Stimulated activated CD8-positive, alpha-beta memory T cell treated with anti-CD3 and anti-CD28 coated beads, Interleukin-12 subunit alpha, Interleukin-12 subunit beta, amount 100 ng/mL, for 1 hour (primary cell): ENCODE data around the gene BMPR1A.
"Not testable (repeated sequence)": the region's sequence is repeated elsewhere in the genome, so short reads cannot be mapped to it uniquely, and the experiment has no call there.

Experiments
- DNase-seq: peaks from one replicate; pipeline ENCODE4 v3.0.0-alpha.2; 2020; ENCODE audit warnings: low read depth

The BMPR1A gene

DNA sequence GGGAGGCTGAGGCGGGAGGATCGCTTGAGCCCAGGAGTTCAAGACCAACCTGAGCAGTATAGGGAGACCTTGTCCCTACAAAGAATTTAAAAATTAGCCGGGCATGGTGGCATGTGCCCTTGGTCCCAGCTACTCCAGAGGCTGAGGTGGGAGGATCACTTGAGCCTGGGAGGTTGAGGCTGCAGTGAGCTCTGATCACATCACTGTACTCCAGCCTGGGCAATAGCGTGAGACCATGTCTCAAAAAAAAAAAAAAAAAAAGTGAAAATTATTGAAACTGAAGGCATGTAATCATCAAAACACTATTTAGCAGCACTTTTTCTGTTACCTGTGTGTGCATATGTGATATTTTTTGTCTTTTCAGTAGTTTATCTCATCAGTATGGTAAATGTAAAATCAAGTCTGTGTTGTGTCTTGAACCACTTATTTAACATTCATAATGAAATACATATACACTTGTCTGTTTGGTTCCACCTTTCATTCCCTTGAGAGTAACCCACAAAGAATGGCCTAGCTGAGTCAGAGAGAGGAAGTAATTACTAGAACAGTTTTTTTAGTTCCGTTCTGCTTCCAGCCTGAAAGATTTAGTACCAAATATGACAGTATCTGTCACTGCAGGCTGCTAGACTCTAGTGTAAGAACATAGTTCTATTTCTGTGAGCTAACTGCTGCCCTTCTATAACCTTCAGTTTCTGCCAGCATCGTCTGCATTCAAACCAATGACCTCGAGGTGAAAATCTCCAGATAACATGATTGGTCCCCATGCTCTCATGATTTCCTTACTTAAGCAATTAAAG lies 132.4 kb downstream of the BMPR1A start:
- no peak for DNase-seq

DNA sequence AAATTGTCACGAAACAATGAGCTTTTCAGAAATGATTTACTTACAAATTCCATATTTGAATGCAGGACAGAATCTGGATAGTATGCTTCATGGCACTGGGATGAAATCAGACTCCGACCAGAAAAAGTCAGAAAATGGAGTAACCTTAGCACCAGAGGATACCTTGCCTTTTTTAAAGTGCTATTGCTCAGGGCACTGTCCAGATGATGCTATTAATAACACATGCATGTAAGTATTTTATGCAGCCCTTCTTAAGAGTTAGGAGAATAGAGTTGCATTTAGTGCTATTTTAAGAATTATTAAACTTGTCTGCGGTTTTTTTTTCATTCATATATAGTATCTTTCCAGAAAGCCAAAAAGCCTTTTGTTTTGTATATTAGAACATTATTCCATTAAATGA lies 133.6 kb downstream of the BMPR1A start:
- no peak for DNase-seq

DNA sequence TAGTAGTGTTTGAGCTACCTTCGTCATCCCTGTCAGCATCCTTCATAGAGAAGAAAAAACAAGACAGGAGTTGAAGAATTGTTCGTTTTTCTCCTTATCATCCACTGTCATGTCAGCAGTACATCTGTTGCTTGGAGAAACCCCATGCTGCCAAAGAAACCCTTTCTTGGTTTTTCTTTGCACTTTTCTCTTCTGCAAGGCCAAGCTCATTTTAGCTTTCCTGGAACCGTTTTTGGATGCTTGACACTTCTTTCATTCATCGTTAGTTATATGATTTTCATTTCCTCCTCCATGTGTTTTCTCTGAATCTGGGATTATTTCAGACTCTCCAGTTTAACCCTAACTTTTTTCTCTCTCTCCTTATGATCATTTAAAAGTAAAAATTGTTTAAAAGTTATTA lies 142.1 kb downstream of the BMPR1A start:
- no peak for DNase-seq

DNA sequence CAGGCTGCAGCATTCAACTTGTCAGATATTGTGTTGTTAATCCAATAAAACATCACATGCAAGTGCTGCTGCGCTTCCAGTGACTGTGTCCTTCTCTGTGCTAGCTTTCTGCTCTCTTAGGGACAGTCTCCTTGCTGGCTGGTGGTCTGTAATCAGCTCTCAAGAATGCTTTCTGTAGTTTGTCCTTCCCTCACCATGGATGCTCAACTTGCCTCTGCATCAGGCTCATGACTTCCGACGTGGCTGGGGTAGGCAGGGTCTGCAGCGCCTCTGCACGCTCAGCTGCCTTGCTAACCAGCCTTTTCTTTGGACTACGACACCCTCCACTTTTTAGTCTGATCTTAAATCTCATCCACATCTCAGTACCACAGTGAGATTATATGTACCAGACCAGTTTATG lies 142.7 kb downstream of the BMPR1A start:
- no peak for DNase-seq

DNA sequence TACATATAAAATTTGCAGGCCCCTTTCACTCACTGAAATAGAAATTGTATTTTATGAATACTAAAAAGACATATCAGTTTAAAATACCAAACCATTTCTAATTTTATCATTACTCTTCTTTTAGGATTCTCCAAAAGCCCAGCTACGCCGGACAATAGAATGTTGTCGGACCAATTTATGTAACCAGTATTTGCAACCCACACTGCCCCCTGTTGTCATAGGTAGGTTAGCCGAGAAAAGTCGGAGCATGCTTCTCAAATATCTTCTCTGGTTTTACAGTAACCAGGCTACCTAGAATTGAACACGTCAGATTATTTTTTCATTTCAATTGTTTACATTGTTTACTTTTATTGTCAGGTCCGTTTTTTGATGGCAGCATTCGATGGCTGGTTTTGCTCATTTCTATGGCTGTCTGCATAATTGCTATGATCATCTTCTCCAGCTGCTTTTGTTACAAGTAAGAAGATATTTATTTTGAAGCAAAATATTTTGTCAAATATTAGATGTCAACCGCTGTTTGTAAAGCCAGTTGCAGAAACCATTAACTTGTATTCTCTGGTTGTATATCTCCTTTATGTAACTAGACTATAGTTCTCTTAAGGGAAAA lies 143.4 kb downstream of the BMPR1A start:
- DNase-seq = no peak

DNA sequence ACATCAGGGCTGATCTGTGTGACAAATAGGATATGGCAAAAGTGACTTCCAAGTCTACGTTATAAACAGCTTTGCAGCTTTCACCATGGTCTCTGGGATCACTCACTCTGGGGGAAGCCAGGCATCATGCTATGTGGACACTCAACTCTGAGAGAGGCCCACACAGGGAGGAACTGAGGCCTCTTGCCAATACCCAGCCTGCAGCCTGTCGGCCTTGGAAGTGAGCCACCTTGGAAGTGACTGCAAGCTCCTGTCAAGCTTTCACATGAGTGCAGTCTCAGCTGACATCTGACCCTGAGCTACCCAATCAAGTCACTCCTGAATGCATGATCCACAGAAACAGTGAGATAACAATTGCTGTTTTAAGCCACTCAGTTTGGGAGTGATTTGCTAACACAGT lies 144.5 kb downstream of the BMPR1A start:
- DNase-seq = no peak

DNA sequence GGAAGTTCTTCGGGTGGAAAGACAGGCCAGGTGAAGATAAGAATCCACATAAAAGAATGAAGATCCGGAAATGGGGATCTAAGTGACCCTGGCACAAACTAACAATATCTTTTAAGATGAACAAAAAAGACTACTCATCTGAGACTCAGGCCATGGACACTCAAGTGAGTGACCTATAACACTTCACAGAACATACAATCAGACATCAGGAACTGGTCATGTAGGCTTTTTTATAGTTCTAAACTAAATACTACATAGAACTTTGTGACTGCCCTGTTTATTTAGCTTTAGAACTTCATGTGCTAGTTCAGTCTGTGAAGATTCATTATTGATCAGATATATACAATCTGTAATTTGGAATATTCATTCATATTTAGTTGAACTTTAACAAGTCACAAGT lies 148.2 kb downstream of the BMPR1A start:
- no peak for DNase-seq

DNA sequence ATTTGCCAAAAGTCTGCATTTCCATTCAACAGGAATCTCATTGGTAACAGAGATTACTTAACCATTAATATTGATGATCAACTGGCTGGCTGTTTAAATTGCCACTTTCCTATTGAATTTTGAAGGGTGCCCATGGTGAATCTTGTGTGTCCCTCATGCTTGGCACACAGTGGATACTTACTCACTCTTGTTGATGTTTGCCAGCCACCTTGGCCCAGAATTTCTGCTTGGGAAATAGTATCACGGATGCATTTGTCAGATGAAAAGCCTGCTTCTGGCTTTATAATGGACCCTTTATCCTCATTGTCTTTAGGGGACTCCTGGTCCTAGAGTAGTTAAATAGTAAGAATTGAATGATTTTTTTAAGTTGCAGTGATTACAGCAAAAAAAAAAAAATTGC lies 149.0 kb downstream of the BMPR1A start:
- DNase-seq = no peak

DNA sequence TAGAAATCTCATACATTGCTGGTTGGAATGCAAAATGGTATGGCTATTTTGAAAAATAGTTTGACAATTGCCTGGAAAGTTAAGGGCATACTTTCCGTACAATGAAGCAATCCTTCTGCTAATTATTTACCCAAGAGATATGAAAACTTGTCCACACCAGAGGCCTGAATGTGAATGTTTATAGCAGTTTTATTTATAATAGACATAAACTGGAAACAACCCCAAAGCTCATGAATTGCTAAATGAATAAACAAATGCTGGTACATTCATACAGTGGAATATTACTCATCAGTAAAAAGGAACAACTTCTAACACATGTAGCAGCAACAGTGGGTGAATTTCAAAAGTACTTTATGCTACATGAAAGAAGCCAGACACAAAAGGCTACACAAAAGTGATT lies 158.3 kb downstream of the BMPR1A start:
- no peak for DNase-seq

DNA sequence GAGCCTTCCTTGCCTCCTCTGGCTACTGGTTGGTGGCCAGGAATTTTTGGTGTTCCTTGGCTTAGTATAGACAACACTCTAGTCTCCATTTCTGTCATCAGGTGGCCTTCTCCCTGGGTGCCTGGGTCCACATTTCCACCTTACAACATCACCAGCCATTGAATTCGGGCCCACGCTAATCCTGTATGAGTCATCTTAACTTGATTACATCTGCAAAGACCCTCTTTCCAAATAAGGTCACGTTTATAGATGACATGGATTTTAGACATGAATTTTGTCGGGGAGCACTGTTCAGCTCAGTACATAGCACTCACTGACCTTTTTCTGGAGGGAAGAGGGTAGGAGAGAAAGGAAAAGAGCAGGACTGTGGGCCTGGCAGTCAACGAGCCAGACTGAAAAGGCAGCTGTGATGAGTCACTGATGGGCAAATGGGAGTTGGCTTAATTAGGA lies 161.6 kb downstream of the BMPR1A start:
- no peak for DNase-seq

DNA sequence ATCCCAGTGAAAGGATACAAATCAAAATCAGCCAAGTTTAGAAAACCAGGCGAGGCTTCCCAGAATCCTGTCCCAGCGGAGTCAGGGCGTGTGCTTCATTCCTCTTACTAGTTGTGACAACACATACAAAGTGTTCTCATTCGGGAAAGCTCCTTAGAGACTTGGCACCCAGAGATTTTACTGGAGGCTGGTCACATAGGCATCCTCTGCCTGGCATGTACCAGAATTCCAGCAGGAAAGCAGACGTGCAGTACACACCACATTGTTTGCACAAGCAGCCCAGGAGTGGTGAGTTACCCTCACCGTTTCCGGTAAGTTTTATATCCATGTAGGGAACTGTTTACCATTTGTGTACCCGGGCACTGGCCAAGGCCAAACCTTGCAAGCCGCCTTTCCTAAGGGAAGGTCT lies 166.1 kb downstream of the BMPR1A start:
- DNase-seq = no peak

DNA sequence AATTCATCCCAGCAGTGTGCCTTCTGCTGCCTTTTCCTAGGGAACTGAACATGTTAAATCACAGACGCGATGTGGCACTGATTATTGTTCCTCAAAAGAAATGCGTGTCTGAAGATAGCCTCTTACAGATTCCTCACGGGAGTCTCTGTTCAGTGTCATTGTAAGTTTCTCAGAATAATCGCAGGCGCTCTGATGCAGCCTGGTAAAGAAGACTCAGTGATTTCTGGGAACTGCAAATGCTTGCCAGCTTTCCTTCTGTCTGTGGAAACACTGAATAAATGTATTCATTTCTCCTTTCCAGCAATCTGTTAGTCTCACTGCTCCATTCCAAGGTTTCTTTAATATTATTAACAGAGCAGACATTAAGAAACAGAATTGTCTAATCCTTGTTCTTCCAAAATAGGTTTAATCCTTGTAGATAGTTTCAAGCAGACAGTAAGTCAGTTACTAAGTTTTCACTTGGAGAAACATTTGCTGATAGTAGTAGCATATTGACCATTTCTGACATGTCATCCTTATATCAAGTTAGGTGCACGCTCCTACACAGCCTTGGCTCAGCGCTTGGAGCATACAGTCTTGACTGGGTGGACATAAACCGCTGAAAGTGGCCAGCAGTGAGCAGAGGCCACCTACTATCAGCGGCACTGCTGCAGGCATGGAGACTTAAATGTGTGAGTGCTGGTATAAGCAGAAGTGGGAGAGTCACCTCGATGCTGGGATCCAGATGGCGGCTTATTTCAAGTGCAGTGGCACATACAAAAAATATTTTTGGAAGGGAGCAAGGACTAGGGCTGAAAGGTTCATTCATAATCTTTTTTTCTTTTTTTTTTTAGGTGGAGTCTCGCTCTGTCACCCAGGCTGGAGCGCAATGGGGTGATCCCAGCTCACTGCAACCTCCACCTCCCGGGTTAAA lies 173.3 kb downstream of the BMPR1A start:
- no peak for DNase-seq

DNA sequence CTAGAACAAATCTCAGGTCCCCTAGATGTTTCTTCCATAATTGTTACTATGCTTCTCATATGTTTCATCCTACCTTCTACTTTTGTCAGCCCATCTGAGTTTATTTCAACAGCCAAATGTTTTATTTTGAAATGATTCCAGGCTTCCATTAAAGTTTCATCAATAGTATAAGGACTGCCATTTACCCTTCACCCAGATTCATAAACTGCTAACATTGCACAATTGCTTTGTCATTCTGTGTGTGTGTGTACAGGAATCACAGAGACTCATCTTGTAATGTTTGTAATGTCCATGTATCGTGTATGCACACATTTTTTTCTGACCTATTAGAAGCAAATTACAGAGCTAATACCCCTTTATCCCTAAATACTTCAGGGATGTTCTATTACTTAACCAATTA lies 175.5 kb downstream of the BMPR1A start:
- no peak for DNase-seq

DNA sequence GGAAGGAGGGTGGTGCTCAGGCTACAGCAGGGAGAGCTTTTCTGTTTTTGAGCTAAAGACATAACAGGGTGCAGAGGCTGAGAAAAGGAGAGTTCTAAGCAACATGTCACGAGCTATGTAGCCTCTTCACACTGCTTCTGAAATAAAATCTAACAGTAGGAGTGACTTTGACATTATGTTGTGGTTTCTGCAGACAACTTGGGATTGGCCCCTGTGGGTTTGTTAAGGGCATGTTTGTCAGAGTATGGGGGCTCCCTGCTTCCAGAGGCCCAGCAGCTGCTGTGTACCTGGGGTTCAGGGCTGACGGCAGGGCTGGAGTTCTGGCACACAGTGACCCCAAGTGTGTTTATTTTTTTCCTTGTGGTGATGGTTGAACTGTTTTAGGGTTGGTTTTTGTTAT lies 176.3 kb downstream of the BMPR1A start:
- DNase-seq = no peak

DNA sequence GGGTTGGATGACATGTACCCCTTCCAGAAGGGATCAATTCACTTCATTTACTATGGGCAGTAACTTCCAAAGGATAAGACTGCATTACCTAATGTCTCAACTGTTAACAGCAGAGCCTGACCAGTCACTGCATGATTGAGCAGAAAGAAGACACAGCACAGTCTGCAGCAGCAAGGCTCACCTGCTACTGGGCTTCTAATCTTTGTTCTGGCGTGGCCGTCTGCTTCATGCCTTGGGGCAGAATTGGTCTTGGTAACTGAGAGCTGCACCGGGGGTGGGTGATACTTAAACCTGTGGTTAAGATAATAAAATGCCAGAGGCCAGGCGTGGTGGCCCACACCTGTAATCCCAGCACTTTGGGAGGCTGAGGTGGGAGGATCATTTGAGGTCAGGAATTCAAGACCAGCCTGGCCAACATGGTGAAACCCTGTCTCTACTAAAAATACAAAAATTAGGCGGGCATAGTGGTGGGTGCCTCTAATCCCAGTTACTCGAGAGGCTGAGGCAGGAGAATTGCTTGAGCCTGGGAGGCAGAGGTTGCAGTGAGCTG lies 177.8 kb downstream of the BMPR1A start:
- not testable (repeated sequence) for DNase-seq

DNA sequence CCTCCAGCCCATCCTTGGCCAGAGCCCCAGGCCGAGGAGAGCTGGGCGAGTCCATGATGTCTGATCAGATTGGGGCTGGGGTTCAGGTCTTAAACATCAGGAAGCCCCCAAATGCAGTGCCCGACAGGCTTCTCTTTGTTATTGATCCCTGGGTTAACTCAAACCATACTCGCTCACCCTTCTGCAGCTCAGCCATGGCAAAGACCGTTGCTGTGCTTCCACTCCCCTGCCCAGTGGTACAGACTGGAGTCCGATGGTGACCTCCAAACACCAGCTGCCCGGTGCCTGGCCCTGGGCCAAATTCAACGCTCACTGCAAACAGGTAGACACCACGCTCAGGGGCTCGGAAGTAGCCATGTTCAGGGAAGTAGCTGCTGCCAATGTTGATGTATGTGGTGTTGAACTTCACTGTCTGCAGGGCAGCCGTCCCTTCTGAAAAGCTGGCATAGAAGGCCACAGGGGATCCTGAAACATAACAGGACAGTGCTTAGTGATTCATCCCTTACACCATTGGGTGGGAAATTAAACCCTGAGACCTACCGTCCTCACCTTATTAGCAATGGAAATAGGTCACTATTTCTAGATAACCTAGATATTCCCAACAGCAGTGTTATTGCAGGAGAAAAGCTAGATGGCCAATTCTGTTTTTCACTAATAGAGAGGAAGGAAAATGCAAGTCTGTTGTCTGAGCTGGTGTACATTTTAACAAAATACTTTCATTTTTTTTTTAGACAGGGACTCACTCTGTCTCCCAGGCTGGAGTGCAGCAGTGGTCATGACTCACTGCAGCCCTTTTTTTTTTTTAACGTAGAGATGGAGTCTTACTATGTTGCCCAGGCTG lies 180.5 kb downstream of the BMPR1A start:
- DNase-seq = no peak

DNA sequence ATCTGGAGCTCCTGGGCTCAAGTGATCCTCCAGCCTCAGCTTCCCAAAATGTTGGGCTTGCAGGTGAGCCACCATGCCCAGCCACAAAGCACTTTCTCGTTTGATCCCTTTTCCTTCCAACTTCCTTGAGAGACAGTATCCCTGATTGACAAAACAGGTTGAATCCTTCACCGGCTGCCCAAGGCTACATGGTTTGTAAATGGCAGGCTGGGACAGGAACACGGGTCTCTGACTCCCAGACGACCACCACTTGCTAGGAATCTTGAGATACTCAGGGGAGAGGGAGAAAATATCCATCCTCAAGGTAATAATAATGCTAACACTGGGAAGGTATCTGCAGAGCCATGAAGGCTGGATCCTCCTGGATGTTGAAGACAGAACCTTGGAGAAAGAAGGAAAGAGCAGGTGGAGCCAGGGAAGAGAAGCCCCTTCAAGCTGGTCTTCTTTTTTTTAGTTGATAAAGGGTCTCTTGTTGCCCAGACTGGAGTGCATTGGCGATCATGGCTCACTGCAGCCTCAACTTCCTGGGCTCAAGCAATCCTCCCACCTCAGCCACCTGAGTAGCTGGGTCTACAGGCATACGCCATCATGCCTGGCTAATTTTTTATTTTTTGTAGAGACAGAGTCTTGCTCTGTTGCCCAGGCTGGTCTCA lies 181.2 kb downstream of the BMPR1A start:
- no peak for DNase-seq

DNA sequence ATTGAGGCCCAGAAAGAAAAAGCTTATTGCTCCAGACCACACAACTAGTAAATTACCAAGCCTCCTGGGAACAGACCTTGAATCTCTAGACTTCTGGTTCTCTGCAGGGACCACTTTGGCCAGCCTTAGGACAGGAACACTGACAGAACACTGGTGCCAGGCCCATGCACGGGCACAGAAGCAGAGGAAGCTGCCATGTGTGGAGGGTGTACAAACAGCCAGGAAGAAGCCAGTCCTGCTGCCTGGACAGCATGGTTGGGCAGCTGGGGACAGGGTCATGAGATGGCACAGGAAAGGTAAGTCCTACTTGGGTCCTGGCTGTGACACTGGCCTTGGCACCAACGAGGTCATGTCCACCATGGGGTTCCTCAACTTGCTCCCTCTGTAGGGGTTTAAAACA lies 181.8 kb downstream of the BMPR1A start:
- DNase-seq = no peak

DNA sequence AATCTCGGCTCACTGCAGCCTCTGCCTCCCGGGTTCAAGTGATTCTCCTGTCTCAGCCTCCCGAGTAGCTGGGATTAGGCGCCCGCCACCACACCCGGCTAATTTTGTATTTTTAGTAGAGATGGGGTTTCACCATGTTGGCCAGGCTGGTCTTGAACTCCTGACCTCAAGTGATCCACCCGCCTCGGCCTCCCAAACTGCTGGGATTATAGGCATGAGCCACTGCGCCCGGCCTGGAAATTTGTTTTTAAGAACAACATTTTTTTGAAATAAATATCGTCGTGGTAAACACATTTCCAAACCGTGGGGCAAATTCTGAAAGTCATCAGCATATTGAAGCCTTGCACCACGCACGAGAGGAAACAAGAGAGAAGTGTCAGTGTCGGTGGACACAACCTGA lies 183.7 kb downstream of the BMPR1A start:
- not testable (repeated sequence) for DNase-seq

DNA sequence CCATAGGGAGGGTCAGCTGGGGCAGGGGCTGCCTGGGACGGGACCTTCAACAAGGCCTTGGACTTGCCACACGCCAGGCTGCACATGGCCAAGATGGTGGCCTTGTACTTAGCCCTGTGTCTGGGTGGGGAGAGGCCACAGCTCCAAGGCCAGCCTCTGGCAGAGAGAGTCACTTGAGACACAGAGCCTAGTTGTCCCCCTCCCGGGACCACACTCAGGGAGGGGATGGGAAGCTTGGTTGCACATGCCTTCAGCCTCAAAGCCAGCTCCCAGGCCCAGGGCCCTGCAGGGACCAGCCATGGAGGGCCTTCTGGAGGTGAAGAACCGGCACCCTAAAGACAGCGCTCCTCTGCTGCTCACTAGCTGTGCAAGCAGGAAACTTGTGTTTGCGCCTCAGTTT lies 184.3 kb downstream of the BMPR1A start:
- DNase-seq = no peak

DNA sequence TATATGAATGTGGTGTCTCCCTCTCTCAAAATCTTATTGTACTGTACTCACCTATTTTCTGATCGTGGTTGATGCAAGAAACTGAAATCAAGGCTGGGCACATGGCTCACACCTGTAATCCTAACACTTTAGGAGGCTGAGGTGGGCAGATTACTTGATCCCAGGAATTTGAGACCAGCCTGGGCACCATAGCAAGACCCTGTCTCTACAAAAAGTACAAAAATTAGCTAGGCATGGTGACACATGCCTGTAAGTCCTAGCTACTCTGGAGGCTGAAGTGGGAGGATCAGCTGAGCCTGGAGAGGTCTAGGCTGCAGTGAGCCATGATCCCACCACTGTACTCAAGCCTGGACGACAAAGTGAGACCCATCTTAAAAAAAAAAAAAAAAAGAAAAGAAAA lies 185.0 kb downstream of the BMPR1A start:
- no peak for DNase-seq
